GM12878 (cell line): ENCODE data around the gene VIL1. TPM values are rescaled to one million over a fixed set of nuclear protein-coding genes. Genes with fewer than 3 reads are reported as not detected.

ENCODE experiments used
- ATAC-seq: fragments of 200-7000 bp; cut with Tn5 transposase; 3 replicates; pipeline ENCODE4 v1.9.1; 2020; ENCODE audit warnings: mild to moderate bottlenecking, moderate library complexity
- BruUV-seq: library from RNA; stranded (reverse); fragments of 400-500 nt; replicated peaks from 2 replicates; lab custom pipeline; 2021; lab: Mats Ljungman, UMichigan
- CTCF ChIA-PET: fragments of 300-600 bp; sonication (Branson Sonifier 250); formaldehyde crosslinking; extraction: SDS; loops from one replicate; lab custom pipeline; 2021; ENCODE audit warnings: inconsistent platforms; lab: Yijun Ruan, JAX
- POLR2A ChIA-PET: fragments of 350-600 bp; formaldehyde crosslinking; extraction: SDS; loops from one replicate; lab custom pipeline; 2021; ENCODE audit warnings: inconsistent platforms; lab: Charles Lee
- RAD21 ChIA-PET: fragments of 300-600 bp; sonication (Branson Sonifier 250); formaldehyde crosslinking; loops from one replicate; lab custom pipeline; 2023; ENCODE audit warnings: antibody characterized with exemption; ENCODE audit not compliant: unreplicated experiment; lab: Charles Lee
- SMC1A ChIA-PET: fragments of 300-600 bp; sonication (Branson Sonifier 250); formaldehyde crosslinking; loops from one replicate; lab custom pipeline; 2023; ENCODE audit not compliant: unreplicated experiment, uncharacterized antibody; lab: Charles Lee
- DNase-seq: peaks from one replicate; pipeline ENCODE4 v3.0.0-alpha.2; 2011; ENCODE audit warnings: low read depth, low spot score
- FAIRE-seq: peaks from 3 replicates; lab custom pipeline; 2011; peaks lifted over from hg19 to GRCh38; lab: Jason Lieb, UNC
- H2AFZ ChIP-seq: 2 replicates; pipeline ENCODE4 v1.6.0; 2011; ENCODE audit warnings: low read depth, low read length, control low read depth; ENCODE audit not compliant: control insufficient read depth
- H3K27ac ChIP-seq: 2 replicates; pipeline ENCODE4 v1.5.1; 2011; ENCODE audit warnings: control low read depth; ENCODE audit not compliant: control insufficient read depth, insufficient read depth
- H3K27me3 ChIP-seq, 2 experiments: replicated peaks in 1 of 2; 2 replicates each; pipeline versions ENCODE4 v1.6.0 to v1.6.1; 2011; ENCODE audit warnings: low read length in 1 of 2; ENCODE audit not compliant: control insufficient read depth in 2 of 2, insufficient read depth in 2 of 2
- H3K36me3 ChIP-seq, 2 experiments: 2 replicates each; pipeline ENCODE4 v1.5.1; 2011; ENCODE audit warnings: low read length in 1 of 2; ENCODE audit not compliant: control insufficient read depth in 2 of 2, insufficient read depth in 2 of 2
- H3K4me1 ChIP-seq: 2 replicates; pipeline ENCODE4 v1.6.1; 2011; ENCODE audit warnings: mild to moderate bottlenecking, low read length, moderate library complexity, mixed read lengths; ENCODE audit not compliant: control insufficient read depth, insufficient read depth
- H3K4me2 ChIP-seq: 2 replicates; pipeline ENCODE4 v1.6.0; 2011; ENCODE audit warnings: control low read depth; ENCODE audit not compliant: control insufficient read depth, insufficient read depth
- H3K4me3 ChIP-seq: fragments of 200-600 bp; sonication (generic); 2 replicates; pipeline ENCODE4 v1.5.1; 2016
- H3K79me2 ChIP-seq: 2 replicates; pipeline ENCODE4 v1.6.0; 2011; ENCODE audit warnings: low read length; ENCODE audit not compliant: control insufficient read depth, insufficient read depth
- H3K9ac ChIP-seq: 2 replicates; pipeline ENCODE4 v1.8.0; 2011; ENCODE audit warnings: low read length, control low read depth, mixed read lengths; ENCODE audit not compliant: control insufficient read depth, insufficient read depth
- H3K9me3 ChIP-seq: replicated peaks from 3 replicates; pipeline ENCODE4 v1.5.1; 2011; ENCODE audit warnings: mild to moderate bottlenecking, low read length; ENCODE audit not compliant: control insufficient read depth, insufficient read depth
- H4K20me1 ChIP-seq: 2 replicates; pipeline ENCODE4 v1.6.0; 2011; ENCODE audit not compliant: control insufficient read depth, insufficient read depth
- ETV6 ChIP-seq, 2 experiments: fragments of 450-650 bp in 1 of 2; IDR thresholded peaks in 1 of 2; conservative IDR thresholded peaks in 1 of 2; 2 replicates each; pipeline ENCODE4 v1.6.1; 2014; ENCODE audit warnings: antibody characterized with exemption in 1 of 2, borderline replicate concordance in 1 of 2, low read depth in 1 of 2, mild to moderate bottlenecking in 1 of 2, moderate library complexity in 1 of 2
- TCF12 ChIP-seq: IDR thresholded peaks from 2 replicates; pipeline ENCODE4 v1.6.1; 2011; ENCODE audit warnings: low read depth, mild to moderate bottlenecking, low read length
- WGBS: methylation state at CpG from one replicate; pipeline ENCODE4 v1.1.6; 2016; ENCODE audit warnings: low lambda C conversion rate; ENCODE audit not compliant: insufficient replicate concordance, insufficient coverage; ENCODE audit errors: missing lambda C conversion rate; 5-methylcytosine and 5-hydroxymethylcytosine counted together
- in situ Hi-C: fragments of 300-500 bp; cut with MboI; formaldehyde crosslinking; loops from 9 replicates; pipeline ENCODE4 v1.14.3; 2018; ENCODE audit warnings: mixed read lengths
- intact Hi-C: fragments of 100-400 bp; cut with micrococcal nuclease; formaldehyde crosslinking; loops from one replicate; pipeline ENCODE4 v1.14.2; 2022; ENCODE audit not compliant: unreplicated experiment
- polyA plus RNA-seq, 11 experiments: library from polyadenylated mRNA; depleted of rRNA in 4 of 11; unstranded in 6 of 11; stranded (reverse) in 5 of 11; fragments of >200 nt; fragmentation: Nextera tagmentation in 4 of 11; fragmentation: Illumina TruSeq in 1 of 11; extraction: Ambion mirVana in 4 of 11; extraction: Trizol in 1 of 11; gene quantifications; 1 replicate in 1 of 11; 2 replicates in 10 of 11; pipeline versions ENCODE4 v1.2.1 to v1.2.3, GENCODE V29; 2011 to 2016; ENCODE audit warnings: inconsistent platforms in 2 of 11, missing spikeins in 2 of 11, low read depth in 1 of 11
- total RNA-seq, 4 experiments: library from RNA; depleted of rRNA in 3 of 4; stranded (reverse); fragments of >200 nt in 3 of 4; fragmentation: Illumina TruSeq in 1 of 4; extraction: Trizol in 1 of 4; gene quantifications; 2 replicates each; pipeline versions ENCODE4 v1.2.1 to v1.2.3, GENCODE V29; 2013 to 2021
- TF ChIP-seq, protein P1 (sequence below): IDR thresholded peaks from 2 replicates; pipeline ENCODE4 v1.6.1; 2012; ENCODE audit warnings: improper control_type of control experiment, low read depth, low read length; ENCODE audit not compliant: insufficient replicate concordance
- TF ChIP-seq, protein P2 (sequence below): fragments of 450-650 bp; IDR thresholded peaks from 2 replicates; pipeline ENCODE4 v1.6.1; 2018; ENCODE audit warnings: mild to moderate bottlenecking, low read depth, moderate library complexity; ENCODE audit not compliant: partially characterized antibody

VIL1 gene
- total and polyA plus RNA-seq, 10 of the 15 experiments (the other 5 are each of a cell fraction or from before 2014, with no cell fraction given), result 0.03 to 1.9 (median 0.33) TPM

DNA sequence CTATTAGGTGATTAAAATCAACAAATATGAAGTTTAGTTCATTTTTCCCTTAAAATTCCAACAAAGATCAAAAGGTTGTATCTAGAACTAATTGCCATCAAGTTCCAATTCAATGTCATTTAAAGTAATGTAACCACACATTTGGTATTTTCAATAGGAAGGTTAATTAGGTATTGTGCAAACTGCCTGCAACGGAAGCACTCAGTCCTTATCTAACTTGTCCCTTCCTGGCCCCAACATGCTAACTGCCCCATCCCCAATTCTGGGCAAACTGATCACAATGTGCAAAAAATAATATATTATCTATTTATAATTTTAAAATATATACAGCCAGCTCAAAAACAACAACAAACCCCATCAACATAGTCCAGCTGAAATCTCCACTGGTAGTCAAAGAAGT lies 33.2 kb downstream of the VIL1 start:
- no peak overlapping the region for H2AFZ ChIP-seq
- in situ Hi-C loops, result no loop called here
- DNase-seq (no peak), FAIRE-seq (no peak), ATAC-seq (no peak)
- H4K20me1 ChIP-seq, result no peaks in the 10 kb centered on the region
- no TSS peak for BruUV-seq
- no peaks in the 10 kb centered on the region; the same call in 2 of the 3 replicates for H3K9me3 ChIP-seq
- H3K27me3 ChIP-seq, result no peaks in the 10 kb centered on the region
- TF ChIP-seq TCF12 (no peak), ETV6 (conservative IDR thresholded peaks at IDR 0.05 in 1 of 2, IDR thresholded peaks at IDR 0.05 in 1 of 2; ENCODE audit: borderline replicate concordance in 1 of 2, low read depth in 1 of 2) (no peak)
- TF ChIP-seq, protein P1, sequence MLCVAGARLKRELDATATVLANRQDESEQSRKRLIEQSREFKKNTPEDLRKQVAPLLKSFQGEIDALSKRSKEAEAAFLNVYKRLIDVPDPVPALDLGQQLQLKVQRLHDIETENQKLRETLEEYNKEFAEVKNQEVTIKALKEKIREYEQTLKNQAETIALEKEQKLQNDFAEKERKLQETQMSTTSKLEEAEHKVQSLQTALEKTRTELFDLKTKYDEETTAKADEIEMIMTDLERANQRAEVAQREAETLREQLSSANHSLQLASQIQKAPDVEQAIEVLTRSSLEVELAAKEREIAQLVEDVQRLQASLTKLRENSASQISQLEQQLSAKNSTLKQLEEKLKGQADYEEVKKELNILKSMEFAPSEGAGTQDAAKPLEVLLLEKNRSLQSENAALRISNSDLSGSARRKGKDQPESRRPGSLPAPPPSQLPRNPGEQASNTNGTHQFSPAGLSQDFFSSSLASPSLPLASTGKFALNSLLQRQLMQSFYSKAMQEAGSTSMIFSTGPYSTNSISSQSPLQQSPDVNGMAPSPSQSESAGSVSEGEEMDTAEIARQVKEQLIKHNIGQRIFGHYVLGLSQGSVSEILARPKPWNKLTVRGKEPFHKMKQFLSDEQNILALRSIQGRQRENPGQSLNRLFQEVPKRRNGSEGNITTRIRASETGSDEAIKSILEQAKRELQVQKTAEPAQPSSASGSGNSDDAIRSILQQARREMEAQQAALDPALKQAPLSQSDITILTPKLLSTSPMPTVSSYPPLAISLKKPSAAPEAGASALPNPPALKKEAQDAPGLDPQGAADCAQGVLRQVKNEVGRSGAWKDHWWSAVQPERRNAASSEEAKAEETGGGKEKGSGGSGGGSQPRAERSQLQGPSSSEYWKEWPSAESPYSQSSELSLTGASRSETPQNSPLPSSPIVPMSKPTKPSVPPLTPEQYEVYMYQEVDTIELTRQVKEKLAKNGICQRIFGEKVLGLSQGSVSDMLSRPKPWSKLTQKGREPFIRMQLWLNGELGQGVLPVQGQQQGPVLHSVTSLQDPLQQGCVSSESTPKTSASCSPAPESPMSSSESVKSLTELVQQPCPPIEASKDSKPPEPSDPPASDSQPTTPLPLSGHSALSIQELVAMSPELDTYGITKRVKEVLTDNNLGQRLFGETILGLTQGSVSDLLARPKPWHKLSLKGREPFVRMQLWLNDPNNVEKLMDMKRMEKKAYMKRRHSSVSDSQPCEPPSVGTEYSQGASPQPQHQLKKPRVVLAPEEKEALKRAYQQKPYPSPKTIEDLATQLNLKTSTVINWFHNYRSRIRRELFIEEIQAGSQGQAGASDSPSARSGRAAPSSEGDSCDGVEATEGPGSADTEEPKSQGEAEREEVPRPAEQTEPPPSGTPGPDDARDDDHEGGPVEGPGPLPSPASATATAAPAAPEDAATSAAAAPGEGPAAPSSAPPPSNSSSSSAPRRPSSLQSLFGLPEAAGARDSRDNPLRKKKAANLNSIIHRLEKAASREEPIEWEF, result no peak
- TF ChIP-seq, protein P2, sequence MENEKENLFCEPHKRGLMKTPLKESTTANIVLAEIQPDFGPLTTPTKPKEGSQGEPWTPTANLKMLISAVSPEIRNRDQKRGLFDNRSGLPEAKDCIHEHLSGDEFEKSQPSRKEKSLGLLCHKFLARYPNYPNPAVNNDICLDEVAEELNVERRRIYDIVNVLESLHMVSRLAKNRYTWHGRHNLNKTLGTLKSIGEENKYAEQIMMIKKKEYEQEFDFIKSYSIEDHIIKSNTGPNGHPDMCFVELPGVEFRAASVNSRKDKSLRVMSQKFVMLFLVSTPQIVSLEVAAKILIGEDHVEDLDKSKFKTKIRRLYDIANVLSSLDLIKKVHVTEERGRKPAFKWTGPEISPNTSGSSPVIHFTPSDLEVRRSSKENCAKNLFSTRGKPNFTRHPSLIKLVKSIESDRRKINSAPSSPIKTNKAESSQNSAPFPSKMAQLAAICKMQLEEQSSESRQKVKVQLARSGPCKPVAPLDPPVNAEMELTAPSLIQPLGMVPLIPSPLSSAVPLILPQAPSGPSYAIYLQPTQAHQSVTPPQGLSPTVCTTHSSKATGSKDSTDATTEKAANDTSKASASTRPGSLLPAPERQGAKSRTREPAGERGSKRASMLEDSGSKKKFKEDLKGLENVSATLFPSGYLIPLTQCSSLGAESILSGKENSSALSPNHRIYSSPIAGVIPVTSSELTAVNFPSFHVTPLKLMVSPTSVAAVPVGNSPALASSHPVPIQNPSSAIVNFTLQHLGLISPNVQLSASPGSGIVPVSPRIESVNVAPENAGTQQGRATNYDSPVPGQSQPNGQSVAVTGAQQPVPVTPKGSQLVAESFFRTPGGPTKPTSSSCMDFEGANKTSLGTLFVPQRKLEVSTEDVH, result no peak
- ChIA-PET SMC1A (no interaction called here), CTCF (no interaction called here), RAD21 (no interaction called here), POLR2A (interaction anchor here (1.7 kb wide), 1 partner anchor 10 kb away, joined by 4 read pairs; no protein-coding TSS in a partner anchor)
- H3K79me2 ChIP-seq, result no peaks in the 10 kb centered on the region
- H3K9ac ChIP-seq, result no peak overlapping the region
- no peaks in the 10 kb centered on the region for H3K4me1 ChIP-seq
- WGBS, result 92% methylated on average over 1 of the region's 1 CpG
- H3K4me3 ChIP-seq, result no peak overlapping the region
- peaks cover 5 to 22% of the 10 kb centered on the region in 2 experiments for H3K36me3 ChIP-seq
- H3K27ac ChIP-seq, result no peak overlapping the region
- intact Hi-C loops, result no loop called here
- H3K4me2 ChIP-seq, result no peak overlapping the region
